ENCODE data around the gene ANAPC5.
"Not testable (repeated sequence)": the region's sequence is repeated elsewhere in the genome, so short reads cannot be mapped to it uniquely, and the experiment has no call there.

Gene ANAPC5

DNA sequence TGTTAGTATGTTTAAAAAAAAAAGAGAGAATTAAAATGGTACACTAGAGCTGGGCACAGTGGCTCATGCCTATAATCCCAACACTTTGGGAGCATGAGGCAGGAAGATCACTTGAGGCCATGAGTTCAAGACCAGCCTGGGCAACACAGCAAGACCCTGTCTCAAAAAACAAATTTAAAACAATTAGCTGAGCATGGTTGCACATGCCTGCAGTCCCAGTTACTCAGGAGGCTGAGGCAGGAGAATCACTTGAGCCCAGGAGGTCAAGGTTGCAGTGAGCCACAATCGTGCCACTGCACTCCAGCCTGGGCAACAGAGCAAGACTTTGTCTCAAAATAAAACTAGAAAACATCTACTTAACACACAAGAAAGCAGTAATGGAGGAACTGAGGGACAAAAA is 42.0 kb downstream of the ANAPC5 start:
- not testable (repeated sequence) for DNase-seq

DNA sequence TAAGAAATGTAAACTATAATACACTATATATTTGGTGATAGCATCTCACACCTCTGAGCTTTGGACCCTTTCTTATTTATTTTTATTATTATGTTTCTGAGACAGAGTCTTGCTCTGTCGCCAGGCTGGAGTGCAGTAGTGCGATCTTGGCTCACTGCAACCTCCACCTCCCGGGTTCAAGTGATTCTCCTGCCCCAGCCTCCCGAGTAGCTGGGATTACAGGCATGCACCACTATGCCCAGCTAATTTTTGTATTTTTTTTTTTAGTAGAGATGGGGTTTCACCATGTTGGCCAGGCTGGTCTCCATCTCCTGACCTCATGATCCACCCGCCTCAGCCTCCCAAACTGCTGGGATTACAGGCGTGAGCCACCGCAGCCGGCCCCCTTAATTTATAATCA is 44.8 kb downstream of the ANAPC5 start:
- DNase-seq = not testable (repeated sequence)

DNA sequence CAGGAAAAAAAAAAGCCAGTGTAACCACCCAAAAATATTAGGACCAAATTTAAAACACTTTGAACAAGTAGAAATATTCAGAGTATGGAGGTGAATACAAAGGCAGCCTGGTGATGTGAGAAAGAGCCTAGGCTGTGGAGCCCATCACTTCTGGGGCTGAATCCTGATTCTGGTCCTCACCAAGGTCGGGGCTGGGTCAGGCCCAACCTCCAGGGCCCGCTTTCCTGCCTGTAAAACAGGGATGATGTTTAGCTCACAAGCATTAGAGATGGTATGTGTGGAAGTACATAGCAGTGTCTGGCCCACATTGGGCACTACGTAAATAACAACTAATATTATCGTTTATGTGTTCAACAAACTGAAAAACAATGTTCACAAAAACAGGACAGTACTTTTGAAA is 47.9 kb downstream of the ANAPC5 start:
- no peak for DNase-seq

DNA sequence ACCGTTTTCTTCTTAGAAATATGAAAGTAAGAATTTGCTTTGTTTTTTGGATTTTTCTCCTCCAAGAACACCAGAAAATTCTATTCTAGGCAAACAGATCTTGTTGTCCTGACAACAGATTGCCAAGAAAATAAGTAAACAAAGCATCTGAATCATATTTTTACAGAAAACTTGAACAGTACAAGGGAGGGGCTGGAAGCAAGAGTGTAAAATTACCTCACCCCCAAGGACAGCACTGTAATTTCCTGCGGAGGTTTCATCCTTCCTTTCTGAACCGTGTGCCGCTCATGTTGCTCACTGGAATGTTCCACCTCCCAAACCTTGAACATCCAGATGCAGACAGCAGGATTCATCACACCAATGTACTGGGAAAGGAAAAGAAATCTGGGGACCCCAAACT is 50.3 kb downstream of the ANAPC5 start:
- DNase-seq = no peak

DNA sequence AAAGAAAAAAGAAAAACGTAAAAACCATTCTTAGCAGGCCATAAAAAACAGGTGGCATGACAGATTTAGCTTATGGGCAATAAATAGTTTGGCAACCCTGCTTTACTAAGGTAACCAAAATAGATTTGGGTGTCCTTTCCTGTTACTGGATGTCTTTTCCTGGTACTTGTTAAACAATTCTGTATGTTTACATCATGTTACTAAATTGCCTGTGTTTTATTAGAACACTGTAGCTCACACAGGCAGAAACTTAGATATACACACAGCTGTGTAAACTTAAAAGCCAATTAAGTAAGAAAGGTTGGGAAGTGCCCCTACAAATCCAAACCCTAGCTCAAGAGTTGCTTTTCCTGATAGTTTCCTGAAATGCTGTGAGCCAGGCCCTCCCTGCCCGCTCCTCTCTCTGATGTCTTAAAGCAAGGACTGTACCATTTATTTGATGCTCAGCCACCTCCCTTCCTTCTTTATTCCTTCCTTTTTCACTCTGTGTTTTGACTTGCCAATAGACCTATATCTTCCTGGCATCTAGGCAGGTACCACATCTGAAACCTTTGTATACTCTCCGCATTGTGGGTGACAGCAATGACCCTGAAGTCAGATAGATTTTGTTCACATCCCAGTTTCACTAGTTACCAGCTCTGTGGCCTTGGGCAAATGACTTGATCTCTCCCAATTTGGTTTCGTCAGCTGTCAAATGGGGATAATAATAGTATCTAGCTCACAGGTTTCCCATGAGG is 52.0 kb downstream of the ANAPC5 start:
- no peak for DNase-seq

DNA sequence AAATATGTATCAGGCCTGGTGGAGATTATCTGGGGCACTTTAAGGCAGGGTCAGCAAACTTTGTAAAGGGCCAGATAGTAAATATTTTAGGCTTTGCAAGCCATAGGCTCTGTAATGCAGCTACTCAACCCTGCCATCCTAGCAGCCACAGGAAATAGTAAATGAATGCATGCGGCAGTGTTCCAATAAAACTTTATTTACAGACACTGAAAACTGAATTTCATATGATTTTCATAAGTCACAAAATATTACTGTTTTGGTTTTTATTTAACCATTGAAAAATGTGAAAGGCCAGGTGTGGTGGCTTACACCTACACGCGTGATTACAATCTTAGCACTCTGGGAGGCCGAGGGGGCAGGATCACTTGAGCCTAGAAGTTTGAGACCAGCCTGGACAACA is 52.5 kb downstream of the ANAPC5 start:
- DNase-seq = no peak

DNA sequence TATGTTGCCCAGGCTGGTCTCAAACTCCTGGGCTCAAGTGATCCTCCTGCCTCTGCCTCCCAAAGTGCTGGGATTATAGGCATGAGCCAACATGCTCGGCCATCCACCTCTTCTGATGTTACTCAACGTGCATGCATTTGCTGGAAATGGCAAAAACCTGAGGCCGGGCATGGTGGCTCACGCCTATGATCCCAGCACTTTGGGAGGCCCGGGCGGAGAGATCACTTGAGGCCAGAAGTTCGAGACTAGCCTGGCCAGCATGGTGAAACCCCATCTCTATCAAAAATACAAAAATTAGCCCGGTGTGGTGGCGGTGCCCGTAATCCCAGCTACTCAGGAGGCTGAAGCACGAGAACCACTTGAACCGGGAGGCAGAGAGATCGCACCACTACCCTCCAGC is 53.8 kb downstream of the ANAPC5 start:
- not testable (repeated sequence) for DNase-seq

DNA sequence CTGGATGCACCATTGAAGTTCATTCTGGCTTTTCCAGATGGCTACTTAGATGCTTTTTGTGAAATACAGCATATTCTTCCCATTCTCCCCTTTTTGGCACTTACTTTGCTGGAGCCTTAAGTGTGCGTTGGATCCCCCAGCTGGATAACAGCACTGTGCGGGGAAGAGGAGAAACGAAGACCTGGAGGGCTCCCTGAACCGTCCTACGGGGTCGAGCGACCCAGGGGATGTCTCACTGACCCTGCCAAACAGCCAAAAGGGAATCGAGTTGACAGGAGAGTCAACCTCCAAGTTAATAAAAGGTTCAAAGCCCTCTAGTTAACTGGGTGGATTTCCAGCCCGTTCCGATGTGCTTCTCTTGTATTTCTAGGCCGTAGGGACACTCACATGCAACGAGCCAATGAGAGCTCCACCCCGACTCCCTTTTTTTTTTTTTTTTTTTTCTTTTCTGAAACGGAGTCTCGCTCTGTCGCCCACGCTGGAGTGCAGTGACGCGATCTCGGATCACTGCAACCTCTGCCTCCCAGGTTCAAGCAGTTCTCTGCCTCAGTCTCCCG is 54.7 kb downstream of the ANAPC5 start:
- DNase-seq = peak; percentile 21

DNA sequence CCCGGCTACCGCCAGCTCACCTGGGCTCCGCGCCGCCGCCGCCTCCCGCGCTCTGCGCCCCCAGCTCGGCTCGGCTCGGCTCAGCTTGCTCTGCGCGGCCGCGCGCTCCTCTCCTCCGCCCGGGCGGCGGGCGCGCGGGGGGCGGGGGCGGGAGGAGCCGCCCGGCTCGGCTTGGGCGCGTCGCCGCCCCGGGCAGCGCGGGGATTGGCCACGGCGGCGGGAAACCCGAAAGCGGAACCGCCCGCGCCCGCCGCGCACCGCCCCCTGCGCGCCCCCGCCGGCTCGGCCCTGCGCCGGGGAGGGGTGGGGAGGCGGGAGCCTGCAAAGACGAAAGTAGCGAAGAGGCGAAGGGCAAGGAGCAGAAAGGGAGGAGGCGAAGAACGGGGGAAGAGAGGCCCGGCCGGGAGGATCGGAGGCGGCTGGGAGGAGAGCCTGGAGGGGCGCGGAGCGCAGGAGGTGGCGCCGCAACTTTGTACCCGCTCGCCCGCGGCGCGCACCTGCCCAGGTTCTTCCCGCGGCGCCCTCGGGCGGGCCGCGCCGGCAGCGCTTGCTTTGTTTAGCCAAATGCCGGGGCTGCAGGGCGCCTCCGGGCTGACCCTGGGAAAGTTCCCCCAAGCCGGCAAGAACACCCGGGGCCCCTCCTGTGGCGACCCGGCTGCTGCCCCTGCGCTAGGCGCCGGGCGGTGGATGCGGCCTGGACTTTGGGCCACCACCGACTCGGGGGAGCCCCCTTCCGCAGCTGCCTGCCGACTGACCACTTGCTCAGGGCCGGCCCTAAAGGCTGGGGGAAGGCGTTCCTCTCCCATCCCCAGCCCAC is 55.4 kb downstream of the ANAPC5 start, which contains the start of gene CAMKK2:
TSS of gene CAMKK2 (minus strand) at position 92 of the 817 bp plus-strand sequence. CDS start 22,183 bp downstream, outside the sequence.
- DNase-seq = peak; percentile 65

DNA sequence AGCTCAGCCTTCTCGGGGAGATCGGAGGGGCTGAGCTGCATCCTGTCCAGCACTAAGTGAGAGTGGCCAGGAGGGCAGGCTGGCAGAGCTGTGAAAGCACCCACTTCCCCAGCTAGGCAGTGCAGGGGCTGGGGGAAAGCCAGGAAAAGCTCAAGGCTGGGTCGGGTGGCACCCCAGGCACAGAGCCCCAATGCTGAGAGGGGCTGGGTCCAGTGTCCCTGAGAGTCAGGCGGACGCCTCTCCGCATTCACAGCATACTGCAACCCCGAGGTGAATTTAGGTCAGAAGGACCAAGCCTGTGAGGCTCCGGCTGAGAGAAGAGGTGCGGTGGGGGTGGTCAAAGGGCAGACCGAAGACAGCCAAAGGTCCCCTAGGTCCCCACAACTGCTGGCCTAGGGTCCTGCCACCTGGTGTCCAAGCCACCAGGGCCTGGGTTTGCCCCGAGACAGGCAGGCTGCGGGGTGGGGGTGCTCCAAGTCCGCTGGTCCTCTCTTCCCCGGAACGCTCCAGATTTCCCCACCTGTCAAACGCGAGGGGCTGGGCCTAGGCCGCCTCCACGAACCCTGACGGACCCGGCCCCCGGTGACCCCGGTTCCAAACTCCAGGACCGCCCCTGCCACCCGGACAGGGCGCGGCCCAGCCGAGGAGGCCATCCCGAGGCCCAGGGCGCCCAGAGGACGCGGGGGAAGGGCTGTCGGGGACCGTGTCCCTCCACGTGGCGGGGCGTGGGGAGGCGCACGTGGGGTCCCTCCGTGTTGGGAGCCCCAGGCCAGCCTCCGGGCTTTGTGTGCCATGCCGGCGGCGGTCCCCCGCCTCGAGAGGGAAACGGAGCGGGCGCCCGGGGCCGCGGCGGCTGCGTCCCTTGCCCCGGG is 56.2 kb downstream of the ANAPC5 start:
- DNase-seq = no peak

DNA sequence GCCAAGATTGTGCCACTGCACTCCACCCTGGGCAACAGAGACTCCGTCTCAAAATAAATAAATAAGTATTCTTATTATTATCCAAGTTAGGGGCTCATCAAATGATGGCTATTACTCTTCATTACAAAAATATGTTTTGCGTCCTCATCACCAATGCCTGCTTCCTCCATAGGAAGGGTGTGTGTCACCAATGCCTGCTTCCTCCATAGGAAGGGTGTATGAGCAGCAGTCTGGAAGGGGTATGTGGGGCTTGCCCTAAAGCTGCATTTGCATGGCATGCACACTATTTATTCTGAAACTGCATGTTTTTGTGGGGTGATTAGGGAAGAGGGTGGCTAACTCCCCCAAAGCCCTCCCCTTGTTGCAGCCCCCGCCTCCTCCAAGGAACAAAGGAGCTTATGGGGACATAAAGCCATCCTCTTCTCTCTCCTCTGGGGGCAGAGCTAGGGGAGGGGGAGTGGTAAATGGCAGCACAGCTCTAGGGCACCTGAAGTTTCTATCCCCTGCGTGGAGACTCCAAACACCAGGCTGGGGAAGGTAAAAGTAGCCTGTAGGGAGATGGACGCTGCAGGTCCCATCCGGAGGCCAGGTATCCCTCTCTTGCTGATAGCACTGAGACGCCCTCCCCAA is 57.0 kb downstream of the ANAPC5 start:
- DNase-seq = no peak

DNA sequence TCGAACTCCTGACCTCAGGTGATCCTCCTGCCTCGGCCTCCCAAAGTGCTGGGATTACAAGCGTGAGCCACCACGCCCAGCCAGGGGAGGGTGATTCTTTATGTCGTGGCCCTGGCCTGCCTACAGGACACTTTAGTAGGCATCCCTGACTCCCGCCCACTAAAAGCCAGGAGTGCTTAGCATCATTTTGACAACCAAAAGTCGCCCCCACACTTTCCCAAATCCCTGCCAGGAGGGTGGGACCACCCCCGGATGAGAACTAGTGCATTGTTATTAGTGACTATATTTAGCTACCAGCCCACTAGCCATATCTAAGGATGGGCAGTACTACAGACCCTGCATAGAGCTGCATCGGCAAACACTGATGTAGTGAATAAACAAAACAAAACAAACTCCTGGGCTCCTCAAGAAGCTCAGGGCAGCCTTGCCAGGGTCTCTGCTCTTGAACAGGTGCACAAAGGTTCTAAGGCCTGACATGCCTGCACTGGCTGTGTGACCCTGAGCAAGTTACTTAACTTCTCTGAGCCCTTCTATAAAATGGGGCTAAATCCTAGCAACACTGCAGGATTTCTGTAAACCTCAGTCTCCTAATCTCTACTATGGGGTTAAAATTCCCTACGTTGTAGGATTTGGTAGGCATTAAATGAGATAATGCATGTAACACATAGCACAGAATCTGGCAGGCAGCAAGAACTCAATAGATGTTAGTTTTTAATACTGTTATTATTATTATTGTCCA is 57.9 kb downstream of the ANAPC5 start:
- DNase-seq = no peak

DNA sequence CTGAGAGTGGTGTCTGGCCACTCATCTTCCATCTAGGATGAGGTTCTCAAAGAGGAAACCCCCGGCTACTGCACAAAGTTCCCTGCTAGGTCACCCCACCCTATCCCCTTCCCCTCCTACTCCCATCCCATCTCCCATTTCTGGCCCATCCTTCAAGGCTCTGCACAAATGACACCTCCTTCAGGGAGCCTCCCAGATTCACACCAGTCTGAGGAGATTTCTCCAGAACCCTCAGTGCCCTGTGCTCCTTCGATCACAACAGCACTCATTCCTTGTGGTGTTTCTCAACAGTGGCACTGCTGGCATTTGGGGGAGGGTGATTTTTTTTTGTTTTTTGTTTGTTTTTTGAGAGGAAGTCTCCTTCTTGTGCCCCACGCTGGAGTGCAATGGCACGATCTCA is 58.6 kb downstream of the ANAPC5 start:
- DNase-seq = no peak

DNA sequence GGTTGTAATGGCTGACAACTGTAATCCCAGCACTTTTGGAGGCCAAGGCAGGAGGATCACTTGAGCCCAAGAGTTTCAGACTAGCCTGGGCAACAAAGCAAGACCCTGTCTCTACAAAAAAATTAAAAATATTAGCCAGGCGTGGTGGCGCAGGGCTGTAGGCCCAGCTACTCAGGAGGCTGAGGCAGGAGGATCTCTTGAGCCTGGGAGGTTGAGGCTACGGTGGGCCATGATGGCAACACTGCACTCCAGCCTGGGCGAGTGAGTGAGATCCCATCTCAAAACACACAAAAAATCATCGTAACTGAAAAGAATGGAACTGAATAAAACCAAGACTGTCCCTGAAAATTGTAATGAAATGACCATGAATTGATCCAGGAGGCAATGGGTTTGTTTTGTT is 61.8 kb downstream of the ANAPC5 start:
- no peak for DNase-seq

DNA sequence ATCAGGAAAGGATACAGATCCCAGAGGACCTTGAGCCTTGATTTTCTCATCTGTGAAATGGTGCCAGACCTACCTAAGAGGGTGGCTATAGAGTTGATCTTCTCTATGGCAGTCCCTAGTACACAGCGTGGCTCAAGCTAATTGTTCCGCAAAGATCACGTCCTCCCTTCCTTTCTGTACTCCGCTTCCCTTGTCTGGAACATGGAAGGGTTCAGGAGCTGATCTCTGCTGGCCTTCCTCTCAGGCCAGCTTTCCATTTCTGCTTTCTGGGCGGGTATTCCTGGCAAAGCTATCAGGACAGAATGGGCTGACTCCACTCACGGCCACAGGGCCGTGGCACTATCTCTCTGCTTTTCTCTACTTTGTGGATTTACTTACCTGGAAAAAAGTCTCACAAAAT is 62.2 kb downstream of the ANAPC5 start:
- no peak for DNase-seq

DNA sequence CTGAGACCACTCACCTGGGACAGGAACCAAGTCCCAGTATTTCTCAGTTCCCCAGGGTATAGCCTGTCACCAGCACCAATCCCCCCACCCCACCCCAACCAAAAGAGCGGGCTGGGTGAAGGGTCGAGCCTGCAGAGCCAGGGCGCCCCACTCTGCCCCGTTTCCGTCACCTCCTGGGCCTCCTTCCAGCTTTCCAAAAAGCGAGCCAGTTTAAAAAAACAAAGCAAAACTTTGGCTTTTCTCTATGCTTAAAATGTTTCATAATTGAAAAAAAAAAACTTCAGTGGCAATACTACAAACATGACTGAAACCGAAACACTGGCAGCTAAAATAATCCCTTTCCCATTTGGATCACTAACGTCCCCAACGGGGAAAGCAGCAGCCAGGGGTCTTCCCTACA is 63.2 kb downstream of the ANAPC5 start:
- DNase-seq = no peak

DNA sequence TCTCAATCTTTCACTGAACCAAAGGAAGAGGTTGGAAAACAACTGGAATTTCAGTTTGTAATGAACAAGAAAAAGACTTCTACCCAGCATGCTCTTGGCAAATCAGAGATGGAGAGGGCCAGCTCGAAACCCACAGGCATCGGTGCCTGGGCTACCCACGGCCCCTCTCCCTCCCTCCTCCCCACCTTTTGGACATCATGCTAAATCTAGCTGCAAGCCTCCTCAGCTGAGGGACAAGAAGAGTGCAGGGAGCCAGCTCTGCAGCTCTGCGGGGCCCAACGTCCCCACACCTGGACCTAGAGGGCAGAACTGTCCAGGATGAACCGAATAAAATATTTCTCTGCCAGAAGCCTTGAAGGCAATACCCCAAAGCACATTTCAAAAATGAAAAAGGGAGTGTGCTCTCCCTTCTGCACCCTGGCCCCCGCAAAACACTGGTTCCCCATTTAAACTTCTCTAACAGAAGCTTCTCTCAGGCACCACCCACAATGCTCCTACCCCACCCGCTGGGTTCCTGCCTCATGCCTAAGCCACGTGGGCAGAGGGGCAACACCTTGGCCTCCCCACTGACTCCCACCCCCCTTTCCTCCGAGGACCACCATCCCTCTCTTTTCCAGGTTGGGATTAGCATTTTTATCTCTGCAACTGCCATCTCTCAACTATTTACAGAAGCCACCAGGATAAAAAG is 63.9 kb downstream of the ANAPC5 start:
- no peak for DNase-seq

DNA sequence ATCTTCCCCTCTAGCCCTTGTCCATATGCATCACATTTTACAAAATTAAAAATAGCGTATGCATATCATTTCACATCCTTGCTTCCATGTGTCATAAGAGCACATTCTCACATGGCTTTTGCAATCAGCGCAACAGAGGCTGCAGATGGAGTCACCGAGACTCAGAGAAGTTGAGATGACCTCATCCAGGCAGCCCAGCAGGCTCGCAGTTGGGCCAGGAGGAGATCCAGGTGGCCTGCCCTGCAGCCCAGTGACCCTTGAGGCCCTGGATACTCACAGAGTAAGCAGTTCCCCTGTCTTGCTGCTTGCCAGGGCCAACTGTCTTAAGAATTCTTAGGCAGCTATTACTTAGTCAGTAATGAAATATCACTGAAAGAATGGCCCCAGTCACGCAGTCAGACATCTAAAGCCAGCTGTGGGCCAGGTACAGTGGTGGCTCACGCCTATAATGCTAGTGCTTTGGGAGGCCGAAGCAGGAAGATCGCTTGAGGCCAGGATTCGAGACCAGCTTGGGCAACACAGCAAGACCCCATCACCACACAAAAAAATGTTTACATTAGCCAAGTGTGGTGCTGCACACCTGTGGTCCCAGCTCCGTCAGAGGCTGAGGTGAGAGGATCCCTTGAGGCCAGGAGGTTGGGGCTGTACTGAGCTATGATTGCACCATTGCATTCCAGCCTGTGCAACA is 64.8 kb downstream of the ANAPC5 start:
- no peak for DNase-seq

DNA sequence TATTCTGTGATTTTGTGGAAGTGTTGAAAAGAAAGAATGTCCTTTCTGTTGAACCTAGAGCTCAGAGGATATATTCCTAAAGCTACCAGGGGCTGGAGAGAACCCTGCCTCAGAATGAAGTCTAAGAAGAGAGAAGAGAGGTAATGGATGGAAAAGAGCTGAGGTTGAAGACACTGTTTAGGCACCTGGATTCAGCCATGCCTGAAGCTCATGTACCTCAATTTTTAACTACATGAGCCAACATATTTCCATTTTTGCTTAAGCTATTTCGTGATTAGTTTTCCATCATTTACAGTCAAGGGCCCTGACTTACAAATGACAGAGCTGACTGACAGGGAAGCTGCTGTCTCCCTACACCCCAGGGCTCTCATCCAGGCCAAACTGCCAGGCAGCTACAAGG is 66.4 kb downstream of the ANAPC5 start:
- no peak for DNase-seq
